Myocyte (in vitro differentiated cells): ENCODE data around the gene GTSE1. TPM values are rescaled to one million over a fixed set of nuclear protein-coding genes. Genes with fewer than 3 reads are reported as not detected.

Experiments used
- DNase-seq: peaks from one replicate; pipeline ENCODE4 v3.0.0-alpha.2; 2012; ENCODE audit warnings: low read depth
- total RNA-seq: library from RNA; depleted of rRNA; stranded (reverse); fragments of >200 nt; gene quantifications from 2 replicates; pipeline ENCODE4 v1.2.3, GENCODE V29; 2014

The GTSE1 gene
- total RNA-seq, 1 donor from 2014 or later: 0.35 TPM

- no peak for DNase-seq
Measured at GRCh38 chr22:46273432-46274148, 23.1 kb upstream of the GTSE1 start.

- no peak for DNase-seq
Measured at GRCh38 chr22:46274381-46274780, 22.3 kb upstream of the GTSE1 start.

GRCh38 chr22:46275455-46276122, 21.1 kb upstream of the GTSE1 start:
- DNase-seq: no peak

GRCh38 chr22:46276563-46276962, 20.1 kb upstream of the GTSE1 start:
- no peak for DNase-seq

GRCh38 chr22:46278656-46279645, 17.7 kb upstream of the GTSE1 start:
- no peak for DNase-seq

- no peak for DNase-seq
Measured at GRCh38 chr22:46280063-46280817, 16.4 kb upstream of the GTSE1 start.

- peak; percentile 65 for DNase-seq
Measured at GRCh38 chr22:46280999-46281623, 15.6 kb upstream of the GTSE1 start.

- no peak for DNase-seq
Measured at GRCh38 chr22:46281866-46282678, 14.6 kb upstream of the GTSE1 start.

- DNase-seq: peak; percentile 30
Measured at GRCh38 chr22:46286006-46286405, 10.7 kb upstream of the GTSE1 start.

- DNase-seq: no peak
Measured at GRCh38 chr22:46286941-46287872, 9.5 kb upstream of the GTSE1 start.

GRCh38 chr22:46287873-46288751, 8.6 kb upstream of the GTSE1 start:
- DNase-seq: no peak

GRCh38 chr22:46288846-46289243, 7.8 kb upstream of the GTSE1 start:
- DNase-seq: no peak

- no peak for DNase-seq
Measured at GRCh38 chr22:46289244-46289891, 7.3 kb upstream of the GTSE1 start.

- peak; percentile 81 for DNase-seq
Measured at GRCh38 chr22:46290121-46290842, 6.4 kb upstream of the GTSE1 start.

- no peak for DNase-seq
Measured at GRCh38 chr22:46290843-46291785, 5.6 kb upstream of the GTSE1 start.
